GM19395 (cell line): ENCODE results near the gene SERPINB6.

Source experiments
- ATAC-seq: cut with Tn5 transposase; IDR thresholded peaks from one replicate; pipeline ENCODE4 v1.9.1; 2021; ENCODE audit warnings: mild to moderate bottlenecking, moderate library complexity; ENCODE audit not compliant: unreplicated experiment

SERPINB6 gene

DNA sequence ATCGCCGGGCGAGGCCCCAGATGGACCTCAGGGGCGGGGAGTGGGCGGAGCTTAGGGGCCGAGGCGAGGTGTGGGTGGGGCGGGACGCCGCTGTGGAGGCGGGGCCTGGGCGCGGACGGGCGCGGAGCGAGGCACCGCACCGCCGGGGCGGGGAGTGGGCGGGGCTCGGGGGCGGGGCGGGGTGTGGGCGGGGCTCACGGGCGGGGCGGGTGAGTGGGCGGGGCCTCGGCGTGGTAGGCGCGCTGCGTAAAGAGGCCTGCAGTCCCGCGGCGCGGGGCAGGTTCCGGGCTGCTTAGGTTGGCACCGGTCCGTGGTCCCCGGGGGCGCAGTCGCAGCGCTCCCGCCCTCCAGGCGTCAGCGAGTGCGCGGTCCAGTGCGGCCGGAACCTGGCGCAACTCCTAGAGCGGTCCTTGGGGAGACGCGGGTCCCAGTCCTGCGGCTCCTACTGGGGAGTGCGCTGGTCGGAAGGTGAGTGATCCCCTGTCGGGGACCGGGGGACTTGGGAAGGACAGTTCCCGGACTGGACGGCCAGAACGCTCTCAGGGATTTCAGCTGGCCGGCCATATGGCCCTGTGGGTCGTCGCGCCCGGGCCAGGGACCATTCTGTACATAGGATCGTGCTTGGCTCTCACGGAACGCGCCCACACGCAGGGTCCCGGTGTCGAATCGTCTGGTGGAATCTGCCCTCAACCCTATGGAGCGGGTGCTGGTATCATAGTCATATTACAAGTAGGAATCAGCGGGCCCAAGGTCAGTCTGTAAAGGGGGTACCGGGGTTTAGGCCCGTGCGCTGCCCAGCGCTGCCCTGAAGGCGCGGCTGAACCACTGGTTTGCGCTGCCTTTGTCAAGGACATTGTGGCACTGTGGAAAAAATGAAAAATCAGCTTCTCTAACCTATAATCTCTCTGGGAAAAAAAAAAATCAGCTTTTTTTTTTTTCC is 28.5 kb upstream of the SERPINB6 start, which contains the start of gene NQO2:
NQO2 (plus strand) TSS at position 277 of the 940 bp plus-strand sequence. CDS start 6,659 bp downstream, outside the sequence.
- ATAC-seq, result peak; percentile 63

DNA sequence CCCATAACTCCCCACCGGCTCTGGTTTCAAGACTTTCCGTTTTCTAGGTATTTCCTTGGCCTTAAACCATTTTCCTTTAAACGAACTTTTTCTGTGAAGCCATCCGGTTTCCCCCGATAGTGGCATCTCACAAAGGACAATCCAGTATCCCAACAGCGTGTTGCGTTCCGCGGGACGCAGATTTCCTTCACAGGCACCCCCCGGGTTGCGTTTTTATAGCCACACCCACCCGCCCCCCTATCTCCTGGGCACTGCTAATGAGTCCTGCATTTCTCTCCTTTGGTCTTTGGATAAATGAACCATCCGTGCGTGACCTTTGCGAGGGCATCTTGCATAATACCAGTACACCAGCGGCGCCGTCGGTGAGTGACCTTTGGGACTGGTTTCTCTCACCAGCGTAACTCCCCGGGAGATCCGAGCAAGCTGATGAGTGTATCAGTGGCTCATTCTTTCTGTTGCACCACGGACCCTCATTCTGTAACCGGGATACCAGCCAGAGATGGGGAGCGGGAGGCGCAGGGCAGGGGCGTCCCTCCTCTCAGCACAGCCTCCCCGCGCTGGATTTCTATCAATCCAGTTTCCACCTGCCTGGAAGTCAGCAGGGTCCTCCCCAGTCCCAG is 27.7 kb upstream of the SERPINB6 start:
- peak; percentile 44 for ATAC-seq

DNA sequence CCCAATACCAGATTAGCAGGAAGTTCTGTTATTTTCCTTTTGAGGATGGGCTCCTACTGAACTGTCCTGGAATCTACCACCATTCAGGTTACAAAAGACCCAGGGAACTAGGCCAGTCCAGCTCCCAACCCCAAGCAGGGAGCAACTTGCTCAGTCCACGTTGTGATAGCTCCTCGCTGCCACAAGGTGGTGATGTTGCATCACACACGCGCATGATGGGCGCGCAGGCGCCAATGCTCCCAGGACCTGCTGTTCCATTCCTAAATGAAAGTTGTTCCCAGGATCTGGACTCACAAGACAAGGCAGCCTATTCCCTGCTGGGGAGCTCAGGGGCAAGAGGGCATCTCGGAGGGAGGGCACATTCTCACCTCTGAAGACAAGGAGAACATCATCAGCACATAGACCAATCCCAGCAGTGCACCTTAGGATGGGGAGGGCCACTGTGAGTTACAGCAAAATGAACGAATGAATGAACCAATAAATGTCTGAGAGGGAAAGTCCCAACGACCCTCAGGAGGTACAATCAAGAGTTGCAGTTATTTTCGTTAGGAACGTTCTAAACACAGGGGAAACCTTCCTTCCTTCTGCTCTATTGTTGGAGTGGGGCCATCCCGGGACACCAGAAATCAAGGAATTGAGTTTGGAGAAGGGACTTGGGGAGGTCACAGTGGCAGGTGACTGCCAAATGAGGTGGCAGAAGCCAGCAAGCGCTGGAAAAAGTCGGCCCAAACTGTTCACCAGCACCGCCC is 27.1 kb upstream of the SERPINB6 start:
- ATAC-seq, result peak; percentile 47

DNA sequence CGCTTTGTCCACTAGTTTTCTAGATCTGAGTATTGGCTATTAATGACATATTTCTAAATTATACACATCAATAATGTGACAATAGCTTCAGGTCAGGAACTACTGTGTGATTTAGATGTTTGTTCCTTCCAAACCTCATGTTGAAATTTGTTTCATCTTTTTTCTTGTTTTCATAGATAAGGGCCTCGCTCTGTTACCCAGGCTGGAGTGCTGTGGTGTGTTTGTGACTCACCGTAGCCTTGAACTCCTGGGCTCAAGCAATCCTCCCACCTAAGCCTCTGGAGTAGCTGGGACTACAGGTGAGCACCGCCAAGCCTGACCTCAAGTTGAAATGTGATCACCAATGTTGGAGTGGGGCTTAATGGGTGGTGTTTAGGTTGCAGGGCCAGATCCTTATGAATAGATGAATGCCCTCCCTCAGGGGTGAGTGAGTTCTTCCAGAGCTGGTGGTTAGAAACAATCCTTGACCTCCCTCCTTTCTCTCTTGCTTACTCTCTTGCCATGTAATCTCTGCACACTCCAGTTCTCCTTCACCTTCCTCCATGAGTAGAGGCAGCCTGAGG is 22.5 kb upstream of the SERPINB6 start:
- no peak for ATAC-seq

DNA sequence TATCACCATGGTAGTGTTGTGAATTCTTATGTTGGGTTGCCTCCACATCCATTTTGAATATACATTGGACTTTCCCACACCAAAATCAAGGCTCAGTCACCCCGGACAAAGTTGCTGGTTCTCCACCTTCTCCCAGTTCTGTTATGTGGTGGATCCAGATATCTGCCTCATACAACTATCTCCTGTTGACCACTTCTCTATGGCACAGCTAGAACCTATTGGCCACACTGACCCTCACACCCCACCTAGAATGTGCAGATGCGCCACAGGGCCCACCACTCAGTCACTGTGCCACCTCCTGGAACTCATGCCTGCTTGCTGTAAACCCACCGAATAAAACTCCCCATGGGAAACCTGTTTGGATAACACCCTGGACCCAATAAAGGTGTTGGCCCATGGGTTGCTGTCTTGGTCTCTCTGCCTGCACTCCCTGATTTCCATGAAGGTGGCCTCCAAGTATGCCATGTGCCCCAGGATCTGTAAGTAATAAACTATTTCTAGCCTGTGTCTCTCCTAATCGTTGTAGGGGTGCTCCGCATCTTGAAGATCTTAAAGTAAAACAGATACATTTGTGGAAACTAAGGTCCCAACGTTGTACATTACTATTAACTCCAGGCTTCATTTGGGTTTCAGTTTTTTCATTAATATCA is 21.1 kb upstream of the SERPINB6 start:
- no peak for ATAC-seq

DNA sequence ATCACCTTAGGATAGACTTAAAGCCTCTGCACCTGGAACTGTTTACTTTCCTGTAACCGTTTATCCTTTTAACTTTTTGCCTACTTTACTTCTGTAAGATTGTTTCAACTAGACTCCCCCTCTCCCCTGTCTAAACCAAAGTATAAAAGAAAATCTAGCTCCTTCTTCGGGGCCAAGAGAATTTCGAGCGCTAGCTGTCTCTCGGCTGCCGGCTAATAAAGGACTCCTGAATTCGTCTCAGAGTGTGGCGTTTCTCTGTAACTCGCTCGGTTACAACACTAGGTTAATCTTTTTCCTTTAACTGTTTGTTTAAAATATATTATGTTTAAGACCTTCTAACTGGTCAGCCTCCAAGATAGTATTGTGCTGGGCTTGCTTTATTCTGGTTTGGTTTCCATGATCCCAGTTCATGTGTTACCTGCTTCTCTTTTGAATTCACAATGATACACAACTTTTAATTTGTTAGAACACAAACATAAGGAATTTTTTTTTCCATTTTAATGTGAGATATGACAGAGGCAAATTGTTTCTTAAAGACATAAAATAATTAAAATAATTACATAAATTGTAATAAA is 19.7 kb upstream of the SERPINB6 start:
- no peak for ATAC-seq

DNA sequence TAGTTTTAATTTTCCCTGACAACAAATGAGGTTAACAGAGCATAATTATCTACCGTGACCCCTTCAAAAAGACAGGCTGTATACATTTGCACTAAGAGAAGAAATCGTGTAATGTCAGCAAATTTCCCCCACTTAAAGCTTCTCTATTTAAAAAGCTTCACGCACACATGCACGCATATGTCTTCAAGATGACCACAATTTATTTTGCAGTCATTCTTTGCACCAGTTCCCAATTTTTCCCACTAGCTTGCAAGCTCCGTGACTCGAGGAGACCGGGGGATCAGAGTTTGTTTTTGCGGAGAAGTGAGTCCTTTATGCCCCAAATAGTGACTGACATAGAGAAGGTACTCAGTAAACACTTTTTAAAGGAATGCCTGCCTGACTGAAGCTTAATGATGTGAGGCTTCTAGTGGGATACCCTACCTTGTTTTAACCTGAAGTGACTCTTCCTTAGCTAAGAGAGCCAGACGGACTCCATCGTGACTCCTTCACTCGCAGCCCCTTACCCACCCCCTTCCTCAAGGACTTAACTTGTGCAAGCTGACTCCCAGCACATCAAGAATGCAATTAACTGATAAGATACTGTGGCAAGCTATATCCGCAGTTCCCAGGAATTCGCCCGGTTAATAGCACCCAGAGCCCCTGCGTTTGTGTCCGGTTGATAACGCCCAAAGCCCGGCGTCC is 19.0 kb upstream of the SERPINB6 start:
- no peak for ATAC-seq

DNA sequence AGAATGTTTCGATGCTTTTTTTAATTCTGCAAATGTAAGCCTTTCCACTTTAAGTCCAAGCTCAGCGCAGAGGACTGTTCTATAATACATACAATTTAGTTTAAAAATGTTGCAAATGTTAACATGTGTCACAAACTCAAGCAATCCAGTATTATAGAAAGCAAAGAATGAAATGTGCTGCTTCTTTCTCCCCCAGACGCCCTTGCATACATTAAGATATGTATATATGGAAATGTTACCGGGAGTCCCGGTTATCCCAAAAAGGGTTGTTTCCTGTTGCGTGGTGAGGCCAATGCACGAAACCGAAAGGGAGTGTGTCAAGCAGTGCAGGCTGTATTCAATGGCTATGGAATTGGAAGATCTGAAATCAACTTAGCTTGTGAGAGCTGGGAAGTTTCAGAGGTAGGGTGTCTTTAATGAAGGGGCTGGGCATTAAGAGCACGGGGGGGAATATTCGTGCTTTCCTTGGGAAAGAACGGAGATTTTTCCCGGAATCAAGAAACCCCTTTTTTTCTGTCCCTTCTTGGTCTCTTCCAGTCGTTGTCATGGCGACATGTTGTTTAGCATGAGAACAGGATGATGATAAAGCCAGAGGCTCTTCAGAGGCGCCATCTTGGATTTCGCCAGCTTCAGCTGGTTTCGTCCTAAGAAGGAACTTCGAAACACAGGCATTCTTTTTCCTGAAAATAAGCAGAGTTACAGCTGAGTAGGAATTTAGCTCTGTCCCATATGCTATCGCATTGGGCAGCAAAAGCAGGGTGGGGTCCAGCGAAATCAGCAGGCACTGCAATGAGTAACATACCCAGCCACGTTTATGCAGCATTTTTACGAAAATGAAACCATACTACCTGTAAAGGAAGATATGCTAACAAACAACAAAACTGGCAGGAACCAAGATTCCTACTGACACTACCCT is 18.2 kb upstream of the SERPINB6 start:
- peak; percentile 81 for ATAC-seq

DNA sequence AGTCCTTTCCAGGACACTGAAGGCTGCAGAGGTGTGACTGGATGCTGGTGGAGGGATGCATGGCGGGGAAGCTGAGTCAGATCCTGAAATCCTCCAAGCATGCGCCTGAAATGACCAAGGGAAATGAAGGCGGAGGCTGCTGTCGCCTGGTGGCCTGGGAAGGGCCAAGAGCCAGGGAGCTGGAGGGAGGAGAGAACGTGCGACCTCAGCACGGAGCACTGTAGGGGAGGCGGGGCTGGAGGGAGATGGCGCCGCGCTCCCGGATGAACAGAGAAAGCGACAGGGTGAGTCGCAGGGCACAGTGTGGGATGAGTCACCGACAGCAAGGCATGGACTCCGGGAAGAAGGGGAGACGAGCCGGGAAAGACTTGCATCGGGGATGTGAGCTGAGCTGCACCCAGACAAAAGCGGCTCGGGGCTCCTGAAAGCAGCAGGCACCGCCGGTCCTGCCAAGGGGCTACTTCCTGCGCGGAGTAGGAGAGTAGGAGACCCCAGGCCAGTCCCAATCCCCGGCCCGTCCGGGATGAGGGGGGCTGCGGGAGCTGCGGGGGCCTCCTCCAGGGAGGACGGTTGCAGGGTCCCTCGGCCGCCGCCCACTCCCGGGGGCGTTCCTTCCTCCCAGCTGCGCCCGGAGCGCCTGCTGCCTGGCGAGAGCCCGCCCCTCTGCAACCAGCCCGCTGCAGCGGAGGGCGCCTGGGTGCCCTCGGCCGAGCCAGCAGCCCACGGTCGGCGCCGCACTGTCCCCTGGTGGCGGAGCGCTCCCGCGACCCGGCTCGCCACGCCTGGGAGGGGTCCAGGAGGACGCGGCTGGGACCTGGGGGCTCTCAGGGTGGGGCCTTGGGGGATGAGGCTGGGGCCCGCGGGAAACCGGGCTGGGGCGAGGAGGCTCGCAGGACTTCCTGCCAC is 17.3 kb upstream of the SERPINB6 start:
- ATAC-seq, result peak; percentile 58

DNA sequence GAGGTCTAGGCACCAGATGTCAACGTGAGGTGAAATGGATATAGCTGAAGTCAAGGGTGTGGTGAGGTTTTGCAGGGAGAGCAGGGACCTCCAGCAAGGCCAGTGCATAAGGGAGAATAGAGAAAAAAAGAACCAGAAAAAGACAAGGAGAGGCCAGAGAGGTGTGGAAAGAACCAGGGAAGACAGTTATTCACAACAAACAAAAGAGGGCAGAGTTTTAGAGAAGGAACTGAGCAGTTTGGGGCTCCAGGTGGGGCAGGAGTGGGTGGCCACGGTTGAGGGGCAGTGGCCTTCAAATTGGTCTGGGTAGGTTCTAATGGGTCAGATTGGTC is 16.7 kb upstream of the SERPINB6 start:
- ATAC-seq, result no peak

DNA sequence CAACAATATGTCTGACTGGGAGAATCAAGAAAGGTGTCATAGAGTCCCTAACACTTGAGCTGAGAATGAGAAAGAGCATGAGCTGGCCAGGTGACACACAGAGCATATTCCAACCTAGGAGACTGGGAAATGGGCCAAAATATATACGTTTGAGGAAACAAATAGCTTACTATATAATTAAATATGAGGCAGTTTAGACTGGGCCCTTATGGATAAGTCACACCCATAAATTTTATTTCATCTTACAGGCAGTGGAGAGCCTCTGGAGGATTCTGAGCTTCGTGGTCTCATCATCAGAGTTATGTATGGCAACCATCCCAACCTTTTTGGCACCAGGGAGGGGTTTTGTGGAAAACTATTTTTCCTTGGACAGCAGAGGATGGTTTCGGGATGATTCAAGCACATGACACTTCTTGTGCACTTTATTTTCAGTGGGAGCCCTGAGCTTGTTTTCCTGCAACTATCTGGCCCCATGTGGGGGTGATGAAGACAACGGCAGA is 15.4 kb upstream of the SERPINB6 start:
- ATAC-seq, result no peak

DNA sequence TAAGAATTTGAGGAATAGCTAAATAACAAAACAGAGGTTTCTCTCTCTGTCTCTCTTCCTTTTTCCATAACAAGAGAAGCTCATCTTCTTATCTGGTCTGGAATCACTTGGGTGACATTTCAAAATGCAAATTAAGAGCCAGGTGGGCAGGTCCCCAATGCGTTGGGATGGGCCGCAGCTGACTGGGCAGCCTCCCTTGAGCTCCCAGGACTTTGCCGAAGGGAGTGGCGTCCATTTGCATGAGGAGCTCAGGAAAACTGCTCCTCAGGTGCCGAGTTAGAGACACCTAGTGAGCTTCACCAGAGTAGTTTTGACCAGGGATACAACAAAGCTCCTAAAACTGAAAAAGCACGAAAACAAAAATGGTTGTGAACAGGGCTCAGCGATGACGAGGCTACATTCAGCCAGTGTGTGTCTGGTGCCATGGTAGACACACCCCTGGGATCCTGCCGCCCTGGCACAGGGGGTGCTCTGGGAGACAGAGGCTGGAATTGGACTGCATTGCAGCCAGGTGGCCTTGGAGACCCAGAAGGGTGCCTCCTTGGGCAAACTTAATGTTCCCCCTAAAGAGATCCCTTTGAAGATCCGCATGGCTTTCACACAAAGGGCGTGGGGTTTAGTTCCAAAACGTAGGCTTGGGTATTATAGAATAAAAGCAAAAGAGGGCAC is 13.5 kb upstream of the SERPINB6 start:
- no peak for ATAC-seq

DNA sequence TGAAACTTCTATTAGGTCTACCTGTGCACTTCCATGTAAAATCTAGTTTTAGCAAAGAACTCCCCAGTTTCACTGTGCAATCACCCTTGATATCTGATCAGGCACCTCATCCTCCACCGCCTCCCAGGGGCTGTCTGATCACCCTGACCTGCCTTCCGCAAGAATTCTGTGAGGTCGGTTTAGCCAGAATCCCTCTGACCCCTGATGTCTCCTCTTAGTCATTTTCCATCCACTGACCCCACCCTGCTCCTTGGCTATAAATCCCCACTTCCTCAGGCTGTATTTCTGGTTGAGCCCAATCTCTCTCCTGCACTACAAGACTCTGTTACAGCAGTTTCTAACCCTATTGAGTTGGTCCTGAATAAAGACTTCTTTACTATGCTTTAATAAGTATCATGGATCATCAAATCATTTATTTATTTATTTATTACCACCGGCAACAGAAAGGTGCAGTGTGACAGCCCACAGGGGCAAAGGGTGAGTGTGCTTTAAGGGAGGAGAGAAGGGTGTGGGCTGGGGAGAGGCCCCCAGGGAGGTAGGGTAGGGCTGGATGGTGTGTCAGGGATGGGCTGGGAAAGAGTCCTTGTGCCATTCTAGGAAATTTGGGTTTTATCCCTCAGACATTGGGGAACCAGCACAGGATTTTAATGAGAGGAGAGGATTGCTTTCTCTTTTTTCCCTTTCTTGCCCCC is 11.2 kb upstream of the SERPINB6 start:
- ATAC-seq, result no peak

DNA sequence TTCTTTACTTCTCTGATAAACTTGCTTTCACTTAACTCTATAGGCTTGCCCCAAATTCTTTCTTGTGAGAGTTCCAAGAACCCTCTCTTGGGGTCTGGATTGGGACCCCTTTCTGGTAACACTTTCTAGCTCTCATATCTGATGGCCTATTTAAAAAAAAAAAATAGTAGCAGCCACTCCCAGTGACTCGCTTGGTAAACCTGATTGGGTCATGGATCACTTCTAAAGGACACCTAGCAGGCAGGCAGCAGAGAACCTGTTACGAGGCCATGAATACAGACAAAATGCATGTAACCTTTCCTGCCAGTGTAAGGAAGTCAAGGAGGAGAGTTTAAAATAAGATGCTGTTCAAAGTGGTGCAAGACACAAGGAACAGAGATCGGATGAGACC is 9.1 kb upstream of the SERPINB6 start:
- ATAC-seq, result no peak

DNA sequence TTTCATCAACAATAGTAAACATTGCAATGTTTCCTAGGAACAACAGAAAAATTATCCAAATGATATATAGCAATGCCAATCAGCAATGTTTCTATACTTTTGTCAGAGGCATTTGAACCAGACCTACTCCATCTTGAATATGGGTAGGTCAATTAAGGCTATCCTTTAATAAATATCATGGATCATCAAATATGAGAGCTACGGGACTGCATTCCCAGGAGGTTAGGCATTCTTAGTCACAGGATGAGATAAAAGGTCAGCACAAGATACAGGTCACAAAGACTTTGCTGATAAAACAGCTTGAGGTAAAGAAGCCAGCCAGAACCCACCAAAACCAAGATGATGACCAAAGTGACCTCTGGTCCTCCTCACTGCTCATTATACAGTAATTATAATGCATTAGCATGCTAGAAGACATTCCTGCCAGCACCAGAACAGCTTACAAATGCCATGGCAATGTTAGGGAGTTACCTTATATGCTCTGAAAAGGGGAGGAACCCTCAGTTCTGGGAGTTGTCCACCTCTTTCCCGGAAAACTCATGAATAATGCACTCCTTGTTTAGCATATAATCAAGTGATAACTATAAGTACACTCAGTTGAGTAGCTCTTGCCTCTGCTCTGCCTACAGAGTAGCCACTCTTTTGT is 8.6 kb upstream of the SERPINB6 start:
- no peak for ATAC-seq

DNA sequence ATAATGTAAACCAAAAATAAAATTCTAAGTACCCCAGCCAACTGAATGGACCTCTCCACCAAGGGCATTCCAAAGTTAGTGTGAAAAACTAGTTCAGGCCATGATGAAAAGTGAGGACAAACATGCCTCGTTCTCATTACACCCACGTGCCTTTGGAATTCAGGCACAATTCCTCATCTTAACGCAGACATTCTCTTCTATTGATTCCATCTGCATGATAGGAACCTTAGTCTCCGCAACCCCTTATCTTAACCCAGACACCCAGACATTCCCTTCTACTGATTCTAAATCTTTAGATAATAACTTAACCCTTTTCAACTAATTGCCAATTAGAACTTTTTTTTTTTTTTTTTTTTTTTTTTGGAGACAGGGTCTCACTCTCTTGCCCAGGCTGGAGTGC is 7.6 kb upstream of the SERPINB6 start:
- no peak for ATAC-seq
